WTC11 (cell line): ENCODE results near the gene PSENEN.

Experiments
- ATF2 ChIP-seq: sonication (generic); formaldehyde crosslinking; IDR thresholded peaks from 2 replicates; pipeline ENCODE4 v1.8.1; 2022; ENCODE audit warnings: low read depth, missing genetic modification reagents, borderline replicate concordance
- ATF3 ChIP-seq: sonication (generic); formaldehyde crosslinking; conservative IDR thresholded peaks from 2 replicates; pipeline ENCODE4 v1.8.1; 2022; ENCODE audit warnings: mild to moderate bottlenecking, missing genetic modification reagents
- CTCF ChIP-seq: fragments of 200-600 bp; IDR thresholded peaks from 2 replicates; pipeline ENCODE4 v1.8.0; 2022; ENCODE audit warnings: antibody characterized with exemption
- HMGXB4 ChIP-seq: sonication (generic); formaldehyde crosslinking; IDR thresholded peaks from 2 replicates; pipeline ENCODE4 v1.8.1; 2023; ENCODE audit warnings: mild to moderate bottlenecking, moderate library complexity, missing genetic modification reagents
- MAX ChIP-seq: sonication (generic); formaldehyde crosslinking; IDR thresholded peaks from 2 replicates; pipeline ENCODE4 v1.8.0; 2022; ENCODE audit warnings: mild to moderate bottlenecking, missing genetic modification reagents
- NFATC4 ChIP-seq: fragments of 250-450 bp; sonication (Bioruptor Pico); IDR thresholded peaks from 2 replicates; pipeline ENCODE4 v1.9.0; 2021; ENCODE audit warnings: mild to moderate bottlenecking
- TCF7 ChIP-seq: sonication (generic); formaldehyde crosslinking; IDR thresholded peaks from 2 replicates; pipeline ENCODE4 v1.8.0; 2022; ENCODE audit warnings: mild to moderate bottlenecking, low read depth, missing genetic modification reagents, moderate library complexity
- USF1 ChIP-seq: sonication (generic); formaldehyde crosslinking; IDR thresholded peaks from 2 replicates; pipeline ENCODE4 v1.8.0; 2022; ENCODE audit warnings: mild to moderate bottlenecking, missing genetic modification reagents

- TF ChIP-seq TCF7 (CRISPR knock-in tag) (no peak), CTCF (no peak), ATF3 (CRISPR knock-in tag) (no peak), USF1 (CRISPR knock-in tag) (no peak), NFATC4 (CRISPR knock-in tag) (no peak), MAX (CRISPR knock-in tag) (no peak), ATF2 (CRISPR knock-in tag) (no peak), HMGXB4 (no peak)
Measured at GRCh38 chr19:35753634-35754369, 8.4 kb downstream of the PSENEN start.
